Measurements from ENCODE around the gene GPR162.
A peak's percentile ranks its signal among the peaks of the same experiment; 100 is the strongest.

GPR162 gene

GRCh38 chr12:6827437-6827911 is 5.9 kb downstream of the GPR162 start:
- TF ChIP-seq, protein P1, sequence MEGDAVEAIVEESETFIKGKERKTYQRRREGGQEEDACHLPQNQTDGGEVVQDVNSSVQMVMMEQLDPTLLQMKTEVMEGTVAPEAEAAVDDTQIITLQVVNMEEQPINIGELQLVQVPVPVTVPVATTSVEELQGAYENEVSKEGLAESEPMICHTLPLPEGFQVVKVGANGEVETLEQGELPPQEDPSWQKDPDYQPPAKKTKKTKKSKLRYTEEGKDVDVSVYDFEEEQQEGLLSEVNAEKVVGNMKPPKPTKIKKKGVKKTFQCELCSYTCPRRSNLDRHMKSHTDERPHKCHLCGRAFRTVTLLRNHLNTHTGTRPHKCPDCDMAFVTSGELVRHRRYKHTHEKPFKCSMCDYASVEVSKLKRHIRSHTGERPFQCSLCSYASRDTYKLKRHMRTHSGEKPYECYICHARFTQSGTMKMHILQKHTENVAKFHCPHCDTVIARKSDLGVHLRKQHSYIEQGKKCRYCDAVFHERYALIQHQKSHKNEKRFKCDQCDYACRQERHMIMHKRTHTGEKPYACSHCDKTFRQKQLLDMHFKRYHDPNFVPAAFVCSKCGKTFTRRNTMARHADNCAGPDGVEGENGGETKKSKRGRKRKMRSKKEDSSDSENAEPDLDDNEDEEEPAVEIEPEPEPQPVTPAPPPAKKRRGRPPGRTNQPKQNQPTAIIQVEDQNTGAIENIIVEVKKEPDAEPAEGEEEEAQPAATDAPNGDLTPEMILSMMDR (IDR thresholded peaks at IDR 0.05; ENCODE audit: low read depth, low read length, missing control alignments) = no peak
- no peak overlapping the region for H3K4me3 ChIP-seq (ENCODE audit: low read depth, low read length)
- no peak for DNase-seq (ENCODE audit: low read depth)

- no peak for DNase-seq (ENCODE audit: low read depth)
- H3K4me3 ChIP-seq (ENCODE audit: low read depth, low read length) = peak within 1 kb of the TSS; percentile 38
Observed at GRCh38 chr12:6827982-6828780, 6.6 kb downstream of the GPR162 start, which contains the start of gene P3H3. TSS of gene P3H3 (plus strand) at chr12:6828407. CDS start at chr12:6828441, 34 bp downstream.

GRCh38 chr12:6828781-6829535 is 7.3 kb downstream of the GPR162 start:
- TF ChIP-seq, protein P1 (IDR thresholded peaks at IDR 0.05; ENCODE audit: low read depth, low read length, missing control alignments) = no peak
- DNase-seq (ENCODE audit: low read depth) = no peak
- peak overlapping the region; percentile 38 for H3K4me3 ChIP-seq (ENCODE audit: low read depth, low read length)

More at GRCh38 chr12:6827982-6828780, 6.6 kb downstream of the GPR162 start, which contains the start of gene P3H3:
- TF ChIP-seq, protein P1 (IDR thresholded peaks at IDR 0.05; ENCODE audit: low read depth, low read length, missing control alignments) = no peak

DNA sequence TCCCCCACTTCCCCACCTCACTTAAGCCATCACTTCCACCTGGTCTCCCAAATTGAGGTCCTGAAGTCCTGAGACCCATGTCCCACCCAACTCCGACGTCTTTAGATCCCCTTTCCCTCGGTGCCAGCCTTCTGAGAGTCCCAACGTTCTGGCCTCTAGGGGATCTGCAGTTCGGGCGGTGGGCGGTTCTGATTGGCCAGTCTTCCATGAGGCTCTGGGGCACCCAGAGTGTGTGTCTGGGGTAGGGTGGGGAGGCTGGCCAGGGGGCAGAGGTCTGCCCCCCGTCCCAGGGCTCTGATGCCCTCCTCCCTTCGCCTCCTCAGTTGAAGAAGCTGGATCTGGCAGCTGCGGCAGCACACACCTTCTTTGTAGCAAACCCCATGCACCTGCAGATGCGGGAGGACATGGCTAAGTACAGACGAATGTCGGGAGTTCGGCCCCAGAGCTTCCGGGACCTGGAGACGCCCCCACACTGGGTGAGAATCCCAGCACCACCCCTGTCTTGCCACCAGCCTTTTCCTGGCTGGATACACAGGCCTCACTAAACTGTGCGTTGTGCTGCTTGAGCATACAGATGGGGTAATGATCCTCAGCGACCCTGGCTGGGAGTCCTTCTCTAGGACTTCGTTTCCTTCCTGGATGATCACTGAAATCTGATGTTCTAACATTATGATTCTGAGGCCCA is 8.1 kb downstream of the GPR162 start:
- DNase-seq (ENCODE audit: low read depth) = no peak
- 0 out of 2 replicates have a peak overlapping the region, but pooled peaks have one; percentile 38 for H3K4me3 ChIP-seq (ENCODE audit: low read depth, low read length)
- TF ChIP-seq, protein P1 (IDR thresholded peaks at IDR 0.05; ENCODE audit: low read depth, low read length, missing control alignments) = peak; percentile 13

GRCh38 chr12:6830286-6830890 is 8.8 kb downstream of the GPR162 start:
- no peak overlapping the region for H3K4me3 ChIP-seq (ENCODE audit: low read depth, low read length)
- DNase-seq (ENCODE audit: low read depth) = no peak
- TF ChIP-seq, protein P1 (IDR thresholded peaks at IDR 0.05; ENCODE audit: low read depth, low read length, missing control alignments) = no peak

GRCh38 chr12:6830999-6831398 is 9.4 kb downstream of the GPR162 start:
- no peak overlapping the region for H3K4me3 ChIP-seq (ENCODE audit: low read depth, low read length)
- TF ChIP-seq, protein P1 (IDR thresholded peaks at IDR 0.05; ENCODE audit: low read depth, low read length, missing control alignments) = no peak

More at GRCh38 chr12:6830999-6831398, 9.4 kb downstream of the GPR162 start:
- DNase-seq (ENCODE audit: low read depth) = no peak
